ENCODE results near the gene PASK.

Gene PASK

GRCh38 chr2:241080405-241081189, 68.7 kb downstream of the PASK start:
- peak in 1 of 14 donors; percentile 51 for DNase-seq

- no peak for DNase-seq
Measured at GRCh38 chr2:241074901-241075540, 74.3 kb downstream of the PASK start.

DNA sequence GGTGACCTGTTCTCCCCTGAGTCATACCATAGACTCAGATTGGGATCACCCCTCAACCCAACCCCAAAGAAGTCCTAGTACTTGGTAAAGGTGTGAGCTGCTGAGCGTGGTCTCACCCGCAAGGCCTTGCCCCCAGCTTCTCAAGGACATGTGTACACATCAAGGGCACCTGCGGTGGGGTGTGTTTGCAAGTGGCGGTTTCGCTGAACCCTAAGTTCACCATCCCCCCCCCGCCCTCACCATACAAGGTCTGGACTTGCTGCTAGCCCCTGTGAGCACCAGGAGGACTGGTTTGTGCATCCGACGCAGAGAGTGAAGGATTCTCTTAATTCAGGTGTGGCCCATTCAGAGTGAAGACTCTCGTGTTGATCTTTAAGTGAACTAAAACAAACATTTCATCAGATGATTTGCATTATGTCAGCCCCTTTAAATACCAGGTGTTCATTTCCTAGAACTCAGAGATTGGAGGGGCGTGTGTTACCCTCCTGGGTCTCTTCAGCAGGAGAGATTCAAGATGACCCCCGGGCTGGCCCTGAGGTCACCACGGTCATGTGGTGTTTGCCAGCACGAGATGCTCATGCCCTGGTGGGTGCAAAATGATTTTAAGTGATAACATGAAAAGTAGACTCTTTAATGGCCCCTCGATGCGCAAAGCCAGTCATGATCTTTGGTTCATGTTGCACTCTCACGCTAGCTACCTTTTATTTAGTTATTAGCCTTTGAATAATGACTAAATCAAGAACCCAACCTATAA, 75.0 kb downstream of the PASK start:
- no peak for DNase-seq

DNA sequence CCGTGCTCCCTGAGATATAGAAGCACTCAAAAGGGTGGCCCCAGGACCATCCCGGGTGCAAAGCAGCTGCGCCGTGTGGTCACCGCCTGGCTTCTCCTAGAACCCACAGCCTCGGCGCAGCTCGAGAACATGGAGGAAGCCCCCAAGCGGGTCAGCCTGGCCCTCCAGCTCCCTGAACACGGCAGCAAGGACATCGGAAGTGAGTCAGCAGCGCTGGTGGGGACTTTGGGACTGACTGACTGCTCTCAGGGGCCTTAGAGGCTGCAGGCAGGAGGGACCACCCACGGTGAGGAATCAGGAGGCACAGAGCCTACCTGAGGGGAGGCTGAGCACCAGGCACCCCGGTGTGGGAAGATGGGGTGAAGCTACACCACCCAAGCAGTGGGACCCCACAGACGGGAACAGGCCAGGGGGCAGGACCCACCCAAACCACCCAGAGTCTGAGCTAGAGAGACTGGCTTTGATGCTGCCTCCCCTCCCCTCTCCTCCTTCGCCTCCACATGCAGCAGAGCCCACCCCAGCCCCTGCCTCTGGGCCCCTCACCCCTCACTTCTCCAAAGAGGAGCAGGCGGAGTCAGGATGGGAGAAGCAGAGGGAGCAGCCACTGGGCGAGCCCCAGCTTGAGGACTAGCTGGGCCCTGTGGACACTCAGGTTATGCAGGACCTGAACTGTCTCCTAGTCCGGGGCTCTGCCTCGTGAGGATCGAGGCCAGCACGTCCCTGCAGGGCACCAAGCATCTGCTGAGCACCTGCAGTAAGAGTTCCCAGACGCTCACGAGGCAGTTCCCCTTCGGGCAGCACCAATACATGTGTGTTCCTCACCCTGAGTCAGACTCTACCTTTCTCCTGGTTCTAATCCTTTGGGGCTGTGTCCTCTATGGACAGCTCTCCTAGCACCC, 75.9 kb downstream of the PASK start:
- DNase-seq: no peak

GRCh38 chr2:241072553-241073165, 76.6 kb downstream of the PASK start:
- no peak for DNase-seq

DNA sequence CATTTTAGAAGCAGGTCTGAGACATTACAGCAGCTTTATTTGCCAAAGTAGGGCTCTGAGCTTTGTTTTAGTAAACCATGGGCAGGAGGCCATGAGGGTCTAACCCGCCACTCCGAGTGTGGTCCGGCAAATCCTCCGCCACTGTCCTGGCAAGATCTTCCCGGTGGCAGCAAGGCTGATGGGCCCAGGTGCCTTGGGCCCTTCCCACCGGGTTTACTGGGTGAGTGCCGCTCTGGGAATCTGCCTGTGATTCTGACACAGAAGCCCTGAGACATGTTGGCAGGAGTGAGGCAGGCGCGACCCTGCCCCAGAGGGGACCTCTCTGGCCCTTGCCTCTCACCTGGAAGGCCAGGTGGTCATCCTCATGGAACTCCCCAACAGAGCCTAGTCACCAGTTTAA, 77.1 kb downstream of the PASK start:
- DNase-seq: no peak

DNA sequence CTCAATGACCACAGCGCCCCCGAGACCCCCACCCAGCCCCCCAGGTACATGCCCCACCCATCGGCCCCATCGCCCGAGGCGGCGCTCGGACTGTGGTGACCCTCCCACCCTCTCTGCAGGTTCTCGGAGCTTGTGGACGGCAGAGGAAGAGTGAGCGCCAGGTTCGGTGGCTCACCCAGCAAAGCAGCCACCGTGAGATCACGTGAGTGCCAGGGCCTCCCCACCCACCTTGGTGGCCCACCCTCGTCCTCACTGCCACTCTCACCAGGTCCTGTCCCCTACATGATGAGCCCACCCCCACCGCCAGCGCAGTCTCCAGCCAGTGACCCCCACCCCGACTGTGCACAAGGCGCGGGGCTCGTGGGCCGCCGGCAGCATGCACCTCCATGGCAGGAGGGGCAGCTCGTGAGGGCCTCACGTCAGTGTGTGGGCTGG, 77.6 kb downstream of the PASK start:
- no peak for DNase-seq

- no peak for DNase-seq
Measured at GRCh38 chr2:241070811-241071676, 78.2 kb downstream of the PASK start.

GRCh38 chr2:241070361-241070760, 78.9 kb downstream of the PASK start:
- no peak for DNase-seq

- peak in 1 of 14 donors; percentile 41 for DNase-seq
Measured at GRCh38 chr2:241069821-241070281, 79.4 kb downstream of the PASK start.

- no peak for DNase-seq
Measured at GRCh38 chr2:241068942-241069810, 80.1 kb downstream of the PASK start.

DNA sequence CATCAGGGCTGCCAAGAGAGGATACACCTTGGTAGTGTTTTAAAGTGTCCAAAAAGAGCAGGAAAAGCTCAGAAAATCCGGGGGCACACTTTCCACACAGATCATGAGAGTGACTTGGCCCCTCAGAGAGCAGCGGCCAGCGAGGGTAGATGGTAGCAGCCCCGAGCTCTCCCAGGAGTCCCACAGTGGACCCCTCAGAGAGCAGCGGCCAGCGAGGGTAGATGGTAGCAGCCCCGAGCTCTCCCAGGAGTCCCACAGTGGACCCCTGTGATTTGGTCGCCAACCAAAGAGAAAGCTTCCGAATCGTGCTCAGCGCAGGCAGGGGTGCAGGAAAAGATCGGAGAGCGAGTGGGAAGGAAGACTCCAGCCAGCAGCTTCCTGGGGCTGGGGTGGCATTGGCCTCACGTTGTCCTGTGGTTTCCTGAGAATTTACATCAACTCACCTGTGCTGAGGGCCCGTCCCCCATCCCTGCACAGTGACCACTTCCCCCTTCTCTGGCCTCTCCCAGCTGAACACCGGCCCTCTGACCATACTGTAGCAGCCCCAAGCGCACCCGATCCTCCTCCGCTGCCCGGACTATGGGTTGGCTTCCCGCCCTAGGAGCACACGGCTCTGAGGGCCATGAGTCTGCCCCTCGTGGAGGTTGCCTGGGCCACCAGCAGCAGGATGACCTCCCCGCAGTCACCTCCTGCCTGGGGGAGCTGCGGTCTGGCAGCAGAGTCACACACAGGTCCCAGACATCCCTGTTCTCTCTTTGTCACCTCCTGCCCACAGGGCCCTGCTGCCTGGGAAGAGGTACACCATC, 80.9 kb downstream of the PASK start:
- no peak for DNase-seq

DNA sequence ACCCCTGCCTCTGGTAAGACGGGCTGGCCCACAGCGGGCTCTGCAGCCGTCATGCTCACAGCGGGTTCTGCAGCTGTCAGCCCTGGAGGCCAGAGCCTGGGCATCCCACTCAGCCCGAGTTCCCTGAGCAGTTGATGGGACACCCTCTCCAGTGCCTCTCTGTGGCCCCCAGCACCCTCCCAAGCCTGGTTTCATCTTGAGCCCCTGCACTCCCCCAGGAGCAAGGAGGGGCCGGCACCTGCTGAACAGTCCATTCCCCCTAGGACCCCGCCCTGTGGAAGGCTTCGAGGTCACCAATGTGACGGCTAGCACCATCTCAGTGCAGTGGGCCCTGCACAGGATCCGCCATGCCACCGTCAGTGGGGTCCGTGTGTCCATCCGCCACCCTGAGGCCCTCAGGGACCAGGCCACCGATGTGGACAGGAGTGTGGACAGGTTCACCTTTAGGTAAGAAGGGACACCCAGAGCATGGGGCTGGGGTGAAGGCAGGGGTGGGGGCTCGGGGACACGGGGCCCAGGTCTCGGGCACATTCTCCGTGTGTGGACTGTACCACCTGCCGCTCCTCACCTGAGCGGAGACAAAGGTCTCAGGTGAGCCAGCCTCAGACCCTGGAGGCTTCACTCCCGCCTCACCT, 81.7 kb downstream of the PASK start:
- no peak for DNase-seq

DNA sequence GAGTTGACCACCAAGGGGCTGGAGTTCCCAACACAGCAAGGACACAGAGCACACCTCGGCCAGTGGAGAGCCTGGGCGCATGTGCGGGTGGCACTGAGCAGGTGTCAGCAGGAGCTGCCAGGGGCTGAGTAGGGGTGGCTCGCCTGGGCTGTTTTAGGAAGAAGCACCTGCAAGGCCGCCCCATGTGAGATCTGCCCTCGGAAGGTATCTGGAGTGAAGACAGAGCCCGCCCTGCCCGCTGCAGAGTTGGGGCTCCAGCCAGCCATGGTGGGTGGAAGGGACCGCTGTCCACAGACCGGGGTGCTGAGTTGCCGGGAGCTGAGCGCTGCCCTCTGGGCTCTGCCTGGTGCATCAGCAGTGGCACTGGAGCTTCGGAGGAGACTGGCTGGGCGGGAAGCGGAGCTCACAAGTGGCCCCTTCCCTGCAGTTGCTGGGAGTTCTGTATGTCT, 82.4 kb downstream of the PASK start:
- DNase-seq: no peak

GRCh38 chr2:241066171-241066892, 82.9 kb downstream of the PASK start:
- DNase-seq: no peak

DNA sequence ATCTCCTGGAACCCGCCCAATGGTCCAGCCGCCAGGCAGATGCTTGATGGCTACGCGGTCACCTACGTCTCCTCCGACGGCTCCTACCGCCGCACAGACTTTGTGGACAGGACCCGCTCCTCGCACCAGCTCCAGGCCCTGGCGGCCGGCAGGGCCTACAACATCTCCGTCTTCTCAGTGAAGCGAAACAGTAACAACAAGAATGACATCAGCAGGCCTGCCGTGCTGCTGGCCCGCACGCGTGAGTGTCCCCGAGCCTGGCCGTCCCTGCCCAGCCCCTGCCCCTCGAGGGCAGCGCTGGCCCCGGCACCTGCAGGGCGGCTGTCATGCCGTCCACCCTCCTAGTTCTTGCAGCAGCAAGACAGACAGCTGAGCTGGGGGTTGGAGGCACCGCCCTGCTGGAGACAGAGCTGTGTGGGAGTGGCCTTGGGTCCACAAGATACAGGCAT, 83.9 kb downstream of the PASK start:
- DNase-seq: no peak

- DNase-seq: no peak
Measured at GRCh38 chr2:241064802-241065354, 84.4 kb downstream of the PASK start.

Measured in C1 segment of cervical spinal cord (tissue), 14 donors.